GM12875 (cell line): Measurements from ENCODE around the gene CDH13.

Experiments used
- H3K4me3 ChIP-seq: one replicate; pipeline ENCODE4 v1.5.1; 2011; ENCODE audit warnings: low read depth, low read length, control low read depth
- TF ChIP-seq, protein P1 (sequence below): IDR thresholded peaks from 2 replicates; pipeline ENCODE4 v1.5.1; 2011; ENCODE audit warnings: low read depth, mild to moderate bottlenecking, control low read depth, inconsistent platforms, low read length, moderate library complexity, borderline replicate concordance; ENCODE audit not compliant: insufficient read depth

Gene CDH13

DNA sequence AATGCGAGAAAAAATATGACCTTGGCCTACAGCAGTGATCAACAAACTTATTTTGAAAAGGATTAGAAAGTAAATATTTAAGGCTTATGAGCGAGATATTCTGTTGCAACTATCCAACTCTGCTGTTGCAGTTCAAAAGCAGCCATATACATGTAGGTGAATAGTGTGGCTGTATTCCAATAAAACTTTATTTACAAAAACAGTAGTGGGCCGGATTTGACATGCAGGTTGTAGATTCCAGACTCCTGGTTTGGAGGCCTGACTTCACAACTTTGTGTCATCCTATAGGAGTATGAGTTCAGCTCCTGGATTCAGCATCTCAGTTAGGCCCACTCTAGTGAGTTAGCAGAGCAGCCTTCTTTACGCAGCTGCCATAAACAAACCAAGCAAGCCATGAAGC lies 386.3 kb downstream of the CDH13 start:
- TF ChIP-seq, protein P1, sequence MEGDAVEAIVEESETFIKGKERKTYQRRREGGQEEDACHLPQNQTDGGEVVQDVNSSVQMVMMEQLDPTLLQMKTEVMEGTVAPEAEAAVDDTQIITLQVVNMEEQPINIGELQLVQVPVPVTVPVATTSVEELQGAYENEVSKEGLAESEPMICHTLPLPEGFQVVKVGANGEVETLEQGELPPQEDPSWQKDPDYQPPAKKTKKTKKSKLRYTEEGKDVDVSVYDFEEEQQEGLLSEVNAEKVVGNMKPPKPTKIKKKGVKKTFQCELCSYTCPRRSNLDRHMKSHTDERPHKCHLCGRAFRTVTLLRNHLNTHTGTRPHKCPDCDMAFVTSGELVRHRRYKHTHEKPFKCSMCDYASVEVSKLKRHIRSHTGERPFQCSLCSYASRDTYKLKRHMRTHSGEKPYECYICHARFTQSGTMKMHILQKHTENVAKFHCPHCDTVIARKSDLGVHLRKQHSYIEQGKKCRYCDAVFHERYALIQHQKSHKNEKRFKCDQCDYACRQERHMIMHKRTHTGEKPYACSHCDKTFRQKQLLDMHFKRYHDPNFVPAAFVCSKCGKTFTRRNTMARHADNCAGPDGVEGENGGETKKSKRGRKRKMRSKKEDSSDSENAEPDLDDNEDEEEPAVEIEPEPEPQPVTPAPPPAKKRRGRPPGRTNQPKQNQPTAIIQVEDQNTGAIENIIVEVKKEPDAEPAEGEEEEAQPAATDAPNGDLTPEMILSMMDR: no peak
- H3K4me3 ChIP-seq: no peak overlapping the region

GRCh38 chr16:83019963-83020362 lies 393.2 kb downstream of the CDH13 start:
- H3K4me3 ChIP-seq: no peak overlapping the region
- TF ChIP-seq, protein P1: no peak

DNA sequence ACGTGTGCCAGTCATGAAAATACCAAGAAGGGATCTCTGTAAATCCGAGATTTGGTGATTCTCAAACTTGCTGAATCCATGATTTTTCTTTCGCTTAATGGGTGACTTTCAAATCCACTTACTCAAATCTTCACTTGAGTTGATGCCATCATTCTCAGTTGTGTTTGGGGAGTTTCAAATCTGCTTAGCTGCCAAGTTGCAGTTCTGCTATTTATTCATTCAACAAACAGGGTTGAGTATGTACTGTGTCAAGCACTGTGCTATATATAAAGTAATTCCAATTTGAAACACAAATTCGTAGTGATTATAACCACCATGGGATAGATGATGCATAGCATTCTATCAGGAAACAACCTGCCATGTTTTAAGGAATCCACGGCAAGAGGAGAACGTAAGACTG lies 394.3 kb downstream of the CDH13 start:
- H3K4me3 ChIP-seq: no peak overlapping the region
- TF ChIP-seq, protein P1: no peak

DNA sequence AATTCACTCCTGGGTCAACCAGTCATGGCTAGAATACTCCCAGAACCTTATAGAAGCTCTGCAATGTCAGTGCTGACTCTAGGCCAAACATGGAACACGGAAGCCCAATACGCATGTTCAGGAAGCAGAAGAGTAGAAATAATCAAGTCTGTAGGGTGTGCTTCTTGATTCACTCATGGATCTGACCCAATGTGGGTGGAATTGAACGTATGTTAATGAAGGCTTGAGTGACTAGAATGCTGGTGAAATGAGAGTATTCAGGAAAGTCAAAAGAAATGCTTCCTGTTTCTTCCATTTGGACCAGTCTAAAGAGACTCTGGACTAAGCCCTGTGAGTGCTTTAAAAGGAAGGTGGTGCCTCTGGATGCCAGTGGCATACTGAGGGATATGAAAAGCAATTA lies 395.0 kb downstream of the CDH13 start:
- TF ChIP-seq, protein P1: no peak
- no peak overlapping the region for H3K4me3 ChIP-seq

DNA sequence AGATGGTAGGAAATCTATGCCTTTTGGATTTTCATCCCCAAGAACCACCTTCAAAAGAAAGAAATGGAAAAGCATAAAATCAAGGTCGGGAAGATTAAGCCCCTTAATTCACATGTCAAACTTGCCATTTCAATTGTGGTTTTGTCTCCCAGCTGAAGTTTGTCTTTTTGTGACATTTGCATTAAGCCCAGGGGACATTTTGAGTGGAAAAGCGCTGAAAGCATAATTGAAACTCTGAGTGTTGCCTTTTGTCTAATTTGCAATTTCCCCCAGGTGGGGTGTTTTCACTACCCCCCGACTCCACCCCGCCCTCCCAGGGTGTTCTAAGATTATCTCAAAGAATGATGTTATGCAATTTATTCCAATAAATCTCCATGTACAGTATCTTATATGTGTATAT lies 396.2 kb downstream of the CDH13 start:
- TF ChIP-seq, protein P1: no peak

GRCh38 chr16:83023640-83024039 lies 396.9 kb downstream of the CDH13 start:
- TF ChIP-seq, protein P1: no peak
- no peak overlapping the region for H3K4me3 ChIP-seq

More for the DNA sequence above, 396.2 kb downstream of the CDH13 start:
- no peak overlapping the region for H3K4me3 ChIP-seq

DNA sequence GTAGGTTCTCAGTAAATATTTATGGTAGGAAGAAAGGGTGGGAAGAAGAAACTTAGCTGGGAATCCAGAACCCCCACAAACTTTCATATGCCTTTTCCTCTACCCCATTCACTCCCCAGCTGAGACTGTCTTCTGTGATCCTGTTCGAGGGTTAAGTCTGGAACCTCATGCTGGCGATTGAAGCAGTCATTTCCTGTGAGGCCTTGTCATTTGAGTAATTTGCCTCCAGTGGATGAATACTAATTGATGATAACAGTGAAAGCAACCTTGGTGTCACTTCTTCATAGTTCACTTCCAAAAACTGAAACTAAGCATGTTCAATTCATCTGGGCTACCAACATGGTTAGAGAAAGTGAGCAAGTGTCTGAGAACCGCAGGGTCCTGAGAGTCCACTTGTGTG lies 401.2 kb downstream of the CDH13 start:
- TF ChIP-seq, protein P1: no peak
- H3K4me3 ChIP-seq: no peak overlapping the region
